ENCODE data around the gene CDH15.
"Not testable (repeated sequence)": the region's sequence is repeated elsewhere in the genome, so short reads cannot be mapped to it uniquely, and the experiment has no call there.

Gene CDH15

DNA sequence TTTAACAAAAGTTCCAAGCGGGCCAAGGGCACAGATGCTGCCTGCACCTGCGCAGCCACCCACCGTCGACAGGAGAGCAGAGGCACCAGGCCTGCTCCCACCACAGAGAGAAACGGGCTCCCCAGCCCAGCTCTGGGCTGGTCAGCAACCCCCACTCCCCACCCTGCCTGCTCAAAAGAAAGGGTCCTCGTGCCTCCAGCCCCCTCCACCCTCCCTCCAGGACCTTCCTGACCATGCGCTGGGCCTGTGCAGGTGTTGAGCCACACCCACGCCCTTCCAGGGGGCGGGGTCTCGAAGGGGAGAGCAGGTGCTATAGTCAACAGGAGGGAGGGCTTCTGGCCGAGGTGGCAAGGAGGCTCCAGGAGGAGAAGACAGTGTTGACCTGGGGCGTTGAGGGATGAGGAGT is 71.2 kb downstream of the CDH15 start:
- DNase-seq: no peak

GRCh38 chr16:89243664-89244063 is 72.1 kb downstream of the CDH15 start:
- DNase-seq: no peak

GRCh38 chr16:89244264-89244663 is 72.7 kb downstream of the CDH15 start:
- DNase-seq: not testable (repeated sequence)

- no peak for DNase-seq
Measured at GRCh38 chr16:89244754-89245153, 73.2 kb downstream of the CDH15 start.

Data from activated CD4-positive, alpha-beta T cell treated with anti-CD3 and anti-CD28 coated beads for 1 hour (primary cell).